Activated naive CD4-positive, alpha-beta T cell treated with anti-CD3 and anti-CD28 coated beads for 36 hours (primary cell): ENCODE results near the gene OR10R2. TPM values are rescaled to one million over a fixed set of nuclear protein-coding genes. Genes with fewer than 3 reads are reported as not detected.
A peak's percentile ranks its signal among the peaks of the same experiment; 100 is the strongest.

ENCODE experiments used
- CTCF ChIA-PET: fragments of 350-600 bp; sonication (Branson Sonifier 250); formaldehyde crosslinking; loops from one replicate; lab custom pipeline; 2021; ENCODE audit warnings: antibody characterized with exemption; lab: Charles Lee
- DNase-seq: peaks from one replicate; pipeline ENCODE4 v3.0.0-alpha.2; 2020
- H3K27ac Mint-ChIP-seq: one replicate; pipeline ENCODE4 v1.8.0; 2021; ENCODE audit warnings: mild to moderate bottlenecking, mixed read lengths
- H3K27me3 Mint-ChIP-seq: one replicate; pipeline ENCODE4 v1.8.0; 2021; ENCODE audit warnings: low read depth, mixed read lengths
- H3K36me3 Mint-ChIP-seq: one replicate; pipeline ENCODE4 v1.8.0; 2021; ENCODE audit warnings: low read depth, mixed read lengths
- H3K4me1 Mint-ChIP-seq: one replicate; pipeline ENCODE4 v1.8.0; 2021; ENCODE audit warnings: low read depth, mixed read lengths
- H3K4me3 Mint-ChIP-seq: one replicate; pipeline ENCODE4 v1.8.0; 2021; ENCODE audit warnings: mild to moderate bottlenecking, moderate library complexity, mixed read lengths
- H3K9me3 Mint-ChIP-seq: one replicate; pipeline ENCODE4 v1.8.0; 2021; ENCODE audit warnings: mixed read lengths
- intact Hi-C: fragments of 100-400 bp; cut with micrococcal nuclease; formaldehyde crosslinking; loops from one replicate; pipeline ENCODE4 v1.15.1; 2023
- total RNA-seq, 2 experiments: library from RNA; stranded (reverse); gene quantifications; one replicate each; pipeline ENCODE4 v1.2.3, GENCODE V29; 2021

OR10R2 gene
- total RNA-seq, 2 experiments from 2014 or later: not detected

DNA sequence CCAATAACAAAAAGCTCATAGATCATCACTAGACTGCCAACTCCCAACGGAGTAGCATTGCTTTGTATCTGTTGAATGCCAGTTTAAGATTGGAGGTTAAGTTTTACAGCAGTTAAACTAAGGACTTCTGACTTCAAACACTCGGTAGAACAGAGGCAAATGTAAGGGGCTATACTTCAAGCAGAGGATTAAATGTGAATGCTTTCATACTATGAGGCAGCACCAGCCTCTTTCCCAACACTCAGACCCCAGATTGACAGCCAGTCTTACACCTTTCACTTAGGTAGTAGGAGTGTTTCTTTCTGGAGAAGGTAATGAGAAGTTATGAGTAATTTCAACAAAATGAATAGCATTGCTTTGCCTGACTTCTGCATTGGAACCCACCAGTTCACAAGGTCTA, 22.8 kb downstream of the OR10R2 start:
- Mint-ChIP-seq H3K36me3 (no peaks in the 10 kb centered on the region), H3K9me3 (no peaks in the 10 kb centered on the region), H3K27ac (no peak overlapping the region), H3K4me1 (no peaks in the 10 kb centered on the region), H3K27me3 (peaks cover 13% of the 10 kb centered on the region), H3K4me3 (no peak overlapping the region)
- no peak for DNase-seq
- intact Hi-C loops: loop anchor here (10.0 kb wide), 1 partner anchor 290 kb away; no protein-coding TSS in a partner anchor
- CTCF ChIA-PET: no interaction called here

DNA sequence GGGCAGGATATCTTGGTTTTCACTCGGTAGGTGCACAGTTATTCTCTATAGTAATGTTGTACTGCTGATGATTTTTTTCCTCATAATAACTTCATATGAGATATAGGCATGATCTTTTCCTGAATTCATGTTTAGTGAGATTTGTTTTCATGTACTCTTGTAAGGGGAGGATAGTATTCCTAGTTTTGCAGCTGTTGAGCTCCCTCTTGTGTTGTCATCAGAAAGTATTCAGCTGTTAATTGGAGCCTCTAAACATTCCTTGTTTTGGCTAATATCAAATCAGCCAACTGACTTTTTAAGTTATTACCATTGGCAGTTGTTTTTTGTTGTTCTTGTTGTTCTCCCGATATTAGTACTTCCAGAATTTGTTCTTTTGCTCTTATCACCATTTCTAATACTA, 24.4 kb downstream of the OR10R2 start:
- no peak for DNase-seq
- Mint-ChIP-seq H3K9me3 (no peaks in the 10 kb centered on the region), H3K36me3 (no peaks in the 10 kb centered on the region), H3K27ac (no peak overlapping the region), H3K4me1 (no peaks in the 10 kb centered on the region), H3K27me3 (peaks cover 11% of the 10 kb centered on the region), H3K4me3 (no peak overlapping the region)
- CTCF ChIA-PET: interaction anchor here (0.8 kb wide), 1 partner anchor 293 kb away, joined by 4 read pairs; no protein-coding TSS in a partner anchor
- intact Hi-C loops: loop anchor here (10.0 kb wide), 1 partner anchor 292 kb away; no protein-coding TSS in a partner anchor

DNA sequence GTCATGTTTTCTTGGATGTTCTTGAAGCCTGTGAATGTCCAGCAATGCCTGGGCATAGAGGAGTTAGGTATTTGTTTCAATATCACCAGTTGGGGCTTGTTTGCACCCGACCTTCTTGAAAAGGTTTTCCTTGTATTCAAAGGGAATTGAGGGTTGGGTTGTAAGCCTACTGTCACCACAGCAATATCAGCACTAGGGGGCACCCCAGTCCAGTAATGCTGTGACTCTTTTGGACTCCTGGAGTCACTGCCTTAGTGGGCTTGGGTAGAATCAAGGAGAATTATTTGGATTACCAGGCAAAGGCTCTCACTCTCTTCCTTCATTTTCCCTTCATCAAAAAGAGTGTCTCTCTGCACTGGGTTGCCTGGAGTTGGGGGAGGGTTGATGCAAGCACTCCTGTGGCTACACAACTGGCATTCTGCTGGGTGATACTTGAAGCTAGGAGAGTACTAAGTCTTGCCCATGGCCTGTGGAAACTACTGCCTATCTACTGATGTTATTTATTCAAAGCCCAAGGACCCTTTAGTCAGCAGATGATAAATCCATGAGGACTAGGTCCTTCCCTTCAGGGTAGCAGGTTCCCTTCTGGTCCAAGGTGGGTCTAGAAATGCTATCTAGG, 34.5 kb downstream of the OR10R2 start:
- no peak overlapping the region for H3K27ac Mint-ChIP-seq
- H3K27me3 Mint-ChIP-seq: peaks cover 26% of the 10 kb centered on the region
- intact Hi-C loops: loop anchor here (1.0 to 5.0 kb wide), 3 partner anchors 492 to 581 kb away; no protein-coding TSS in a partner anchor
- no peak overlapping the region for H3K4me3 Mint-ChIP-seq
- H3K9me3 Mint-ChIP-seq: peaks cover 6% of the 10 kb centered on the region
- H3K36me3 Mint-ChIP-seq: peaks cover 2% of the 10 kb centered on the region
- CTCF ChIA-PET: interaction anchor here (0.6 to 1.5 kb wide), 7 partner anchors 19 to 564 kb away, joined by 3 to 5 read pairs (median 3); no protein-coding TSS in a partner anchor
- DNase-seq: peak; percentile 61
- H3K4me1 Mint-ChIP-seq: no peaks in the 10 kb centered on the region

GRCh38 chr1:158507511-158507910, 35.5 kb downstream of the OR10R2 start:
- intact Hi-C loops: loop anchor here (5.0 kb wide), 1 partner anchor 580 kb away; no protein-coding TSS in a partner anchor
- no peak for DNase-seq
- no peak overlapping the region for H3K4me3 Mint-ChIP-seq
- peaks cover under 1% of the 10 kb centered on the region for H3K36me3 Mint-ChIP-seq
- H3K4me1 Mint-ChIP-seq: no peaks in the 10 kb centered on the region
- CTCF ChIA-PET: interaction anchor here (0.6 to 1.5 kb wide), 3 partner anchors 18 to 490 kb away, joined by 3 to 4 read pairs (median 3); no protein-coding TSS in a partner anchor
- peaks cover 26% of the 10 kb centered on the region for H3K27me3 Mint-ChIP-seq
- no peak overlapping the region for H3K27ac Mint-ChIP-seq
- H3K9me3 Mint-ChIP-seq: peaks cover under 1% of the 10 kb centered on the region

DNA sequence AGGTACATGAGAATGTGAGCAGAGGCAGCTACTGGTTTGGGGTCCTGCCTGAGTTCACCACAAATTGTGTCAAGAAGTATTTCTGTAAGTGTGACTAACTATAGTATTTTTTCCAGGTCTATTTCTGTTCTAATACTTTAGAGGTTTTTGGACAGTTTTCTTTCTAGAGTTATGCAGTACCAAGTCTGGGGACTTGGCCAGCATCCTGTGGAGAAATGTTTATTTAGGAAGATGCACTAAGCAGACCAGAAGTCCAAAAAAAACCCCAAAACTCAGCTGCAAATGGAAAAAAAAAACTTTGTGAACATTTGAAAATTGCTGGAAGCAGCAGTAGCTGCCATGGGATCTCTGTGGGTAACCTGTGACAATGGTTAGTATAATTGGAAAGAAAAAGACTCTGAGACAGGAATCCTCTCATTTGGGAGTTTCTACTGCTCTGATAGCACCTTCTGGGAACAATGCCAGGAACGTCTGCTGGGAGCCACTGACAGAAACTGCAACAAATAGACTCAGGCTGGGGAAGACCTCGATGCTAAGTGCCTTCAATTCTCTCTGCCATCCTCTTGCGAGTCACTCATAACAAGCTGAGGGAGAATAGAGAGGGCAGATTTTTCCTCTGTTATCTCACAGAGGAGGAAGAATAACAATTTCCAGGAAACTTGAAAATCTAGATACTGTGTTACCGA, 37.6 kb downstream of the OR10R2 start:
- CTCF ChIA-PET: interaction anchor here (0.6 kb wide), 1 partner anchor 320 kb away, joined by 3 read pairs; no protein-coding TSS in a partner anchor
- no peaks in the 10 kb centered on the region for H3K9me3 Mint-ChIP-seq
- no peak overlapping the region for H3K4me3 Mint-ChIP-seq
- peaks cover 28% of the 10 kb centered on the region for H3K27me3 Mint-ChIP-seq
- intact Hi-C loops: loop anchor here (5.0 kb wide), 1 partner anchor 578 kb away; no protein-coding TSS in a partner anchor
- H3K36me3 Mint-ChIP-seq: no peaks in the 10 kb centered on the region
- no peak overlapping the region for H3K27ac Mint-ChIP-seq
- H3K4me1 Mint-ChIP-seq: no peaks in the 10 kb centered on the region
- no peak for DNase-seq

DNA sequence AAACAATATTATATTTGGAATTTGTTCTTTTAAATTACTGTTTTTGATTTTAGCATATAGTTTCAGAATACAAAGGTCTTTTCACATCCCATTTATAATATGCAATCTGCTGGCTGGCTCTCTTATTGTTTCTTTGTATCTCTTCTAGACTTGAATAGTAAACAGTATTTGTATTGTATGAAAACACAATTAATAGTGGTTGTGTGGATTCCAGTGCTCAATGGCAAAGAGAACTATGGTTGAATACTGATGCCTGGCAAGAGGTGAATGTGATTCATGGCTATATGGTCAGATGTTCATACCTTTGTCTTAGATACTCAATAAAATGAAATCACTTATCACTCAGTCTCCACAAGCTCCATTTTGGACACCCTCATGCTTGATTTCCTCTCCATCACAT, 44.9 kb downstream of the OR10R2 start:
- intact Hi-C loops: no loop called here
- no peak for DNase-seq
- no peak overlapping the region for H3K27ac Mint-ChIP-seq
- H3K36me3 Mint-ChIP-seq: no peaks in the 10 kb centered on the region
- no peaks in the 10 kb centered on the region for H3K9me3 Mint-ChIP-seq
- peaks cover 5% of the 10 kb centered on the region for H3K4me1 Mint-ChIP-seq
- no peak overlapping the region for H3K4me3 Mint-ChIP-seq
- peaks cover 23% of the 10 kb centered on the region for H3K27me3 Mint-ChIP-seq
- CTCF ChIA-PET: no interaction called here

DNA sequence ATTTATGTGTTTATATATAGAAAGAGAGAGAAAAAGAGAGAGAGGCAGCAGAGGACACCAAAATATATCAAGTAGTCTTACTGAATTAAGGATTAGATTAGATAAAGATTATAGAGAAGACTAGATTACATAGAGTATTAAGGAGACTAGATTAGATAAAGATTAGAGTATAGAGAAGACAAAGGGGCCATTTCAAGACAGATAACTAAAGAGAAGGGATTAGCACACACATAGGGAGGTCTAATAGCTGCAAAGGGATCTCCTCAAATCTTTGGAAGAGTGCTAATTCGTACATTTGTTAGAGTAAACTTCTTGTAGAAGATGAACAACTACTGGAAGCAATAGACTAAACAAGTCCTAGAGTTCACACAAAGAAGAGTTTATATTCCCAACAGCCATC, 48.0 kb downstream of the OR10R2 start:
- DNase-seq: no peak
- Mint-ChIP-seq H3K4me3 (no peak overlapping the region), H3K9me3 (no peaks in the 10 kb centered on the region), H3K27me3 (peaks cover 30% of the 10 kb centered on the region), H3K27ac (no peak overlapping the region), H3K4me1 (peaks cover 5% of the 10 kb centered on the region), H3K36me3 (no peaks in the 10 kb centered on the region)
- CTCF ChIA-PET: no interaction called here
- intact Hi-C loops: no loop called here

GRCh38 chr1:158520955-158521665, 49.1 kb downstream of the OR10R2 start:
- no peaks in the 10 kb centered on the region for H3K36me3 Mint-ChIP-seq
- intact Hi-C loops: no loop called here
- CTCF ChIA-PET: interaction anchor here (0.6 to 1.4 kb wide), 3 partner anchors 12 to 317 kb away, joined by 3 to 4 read pairs (median 3); no protein-coding TSS in a partner anchor
- H3K27me3 Mint-ChIP-seq: peaks cover 30% of the 10 kb centered on the region
- DNase-seq: no peak
- H3K27ac Mint-ChIP-seq: no peak overlapping the region
- H3K4me1 Mint-ChIP-seq: peaks cover 5% of the 10 kb centered on the region
- H3K9me3 Mint-ChIP-seq: no peaks in the 10 kb centered on the region
- H3K4me3 Mint-ChIP-seq: no peak overlapping the region

- CTCF ChIA-PET: interaction anchor here (0.7 to 1.4 kb wide), 3 partner anchors 42 to 693 kb away, joined by 3 to 4 read pairs (median 3); no protein-coding TSS in a partner anchor
- Mint-ChIP-seq H3K27ac (no peak overlapping the region), H3K27me3 (peaks cover 30% of the 10 kb centered on the region), H3K9me3 (no peaks in the 10 kb centered on the region), H3K36me3 (no peaks in the 10 kb centered on the region), H3K4me1 (peaks cover 2% of the 10 kb centered on the region), H3K4me3 (no peak overlapping the region)
- no peak for DNase-seq
- intact Hi-C loops: no loop called here
These were observed 49.6 kb downstream of the OR10R2 start for GRCh38 chr1:158521666-158522058.

GRCh38 chr1:158527190-158527815, 55.3 kb downstream of the OR10R2 start:
- H3K9me3 Mint-ChIP-seq: no peaks in the 10 kb centered on the region
- no peak for DNase-seq
- H3K4me3 Mint-ChIP-seq: no peak overlapping the region
- CTCF ChIA-PET: interaction anchor here (0.7 to 1.2 kb wide), 7 partner anchors 23 to 554 kb away, joined by 3 to 6 read pairs (median 4); no protein-coding TSS in a partner anchor
- intact Hi-C loops: loop anchor here (1.0 to 5.0 kb wide), 3 partner anchors 281 to 545 kb away; no protein-coding TSS in a partner anchor
- no peaks in the 10 kb centered on the region for H3K4me1 Mint-ChIP-seq
- H3K36me3 Mint-ChIP-seq: no peaks in the 10 kb centered on the region
- H3K27ac Mint-ChIP-seq: no peak overlapping the region
- H3K27me3 Mint-ChIP-seq: peaks cover 31% of the 10 kb centered on the region
